AG04450 (cell line): ENCODE measurements around the gene RGL4. TPM values are rescaled to one million over a fixed set of nuclear protein-coding genes. Genes with fewer than 3 reads are reported as not detected.
"Not testable (repeated sequence)": the region's sequence is repeated elsewhere in the genome, so short reads cannot be mapped to it uniquely, and the experiment has no call there.

Experiments used
- CTCF ChIA-PET: fragments of 300-600, 350-600 bp; formaldehyde crosslinking; extraction: SDS; loops from one replicate; lab custom pipeline; 2022; ENCODE audit warnings: antibody characterized with exemption, inconsistent platforms; lab: Charles Lee
- POLR2A ChIA-PET: fragments of 350-600 bp; formaldehyde crosslinking; extraction: SDS; loops from one replicate; lab custom pipeline; 2021; ENCODE audit warnings: antibody characterized with exemption, inconsistent platforms; lab: Yijun Ruan, JAX
- DNase-seq: peaks from one replicate; pipeline ENCODE4 v3.0.0-alpha.2; 2011; ENCODE audit warnings: low read depth, low spot score
- H3K27ac ChIP-seq: one replicate; pipeline ENCODE4 v1.5.1; 2012; ENCODE audit warnings: low read depth, low read length, control low read depth
- H3K27me3 ChIP-seq: one replicate; pipeline ENCODE4 v1.6.0; 2012; ENCODE audit warnings: low read length; ENCODE audit not compliant: control insufficient read depth, insufficient read depth
- H3K4me3 ChIP-seq: 2 replicates; pipeline ENCODE4 v1.5.1; 2011; ENCODE audit warnings: mild to moderate bottlenecking, low read depth, low read length, control low read depth
- H3K9me3 ChIP-seq: 2 replicates; pipeline ENCODE4 v1.5.1; 2012; ENCODE audit warnings: low read length; ENCODE audit not compliant: control insufficient read depth, insufficient read depth
- polyA plus RNA-seq: library from polyadenylated mRNA; depleted of rRNA; stranded (reverse); fragments of >200 nt; gene quantifications from 2 replicates; pipeline ENCODE4 v1.2.3, GENCODE V29; 2011
- TF ChIP-seq, protein P1 (sequence below): IDR thresholded peaks from 2 replicates; pipeline ENCODE4 v1.5.1; 2011; ENCODE audit warnings: low read depth, low read length, control low read depth, inconsistent platforms

The RGL4 gene
- polyA plus RNA-seq, 1 experiment = not detected

DNA sequence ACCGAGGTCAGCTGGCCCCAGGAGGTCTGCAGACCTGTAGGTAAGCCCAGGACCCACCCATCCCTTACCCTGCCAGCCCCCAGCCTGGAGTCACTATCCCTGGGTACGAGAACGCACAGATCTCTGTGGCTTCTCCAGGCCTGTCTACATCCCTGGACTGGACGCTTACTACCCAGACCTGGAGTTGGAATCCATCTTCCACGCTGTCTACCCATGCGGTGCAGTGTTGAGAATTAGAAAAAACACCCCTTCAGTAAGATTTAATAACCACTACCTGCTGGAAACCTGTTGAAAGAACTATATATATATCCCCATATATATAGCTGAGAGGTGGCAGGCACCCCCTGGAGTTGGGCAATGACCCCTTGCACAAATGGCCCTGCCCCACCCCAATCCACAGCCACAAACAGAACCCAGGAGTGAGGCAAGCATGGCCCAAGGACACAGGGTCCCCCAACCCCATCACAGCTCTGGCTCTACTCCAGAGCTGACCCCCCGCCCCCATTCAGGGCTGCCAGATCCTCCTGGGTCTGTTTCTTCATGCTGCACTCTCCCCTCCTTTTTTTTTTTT, 17.7 kb upstream of the RGL4 start:
- TF ChIP-seq, protein P1, sequence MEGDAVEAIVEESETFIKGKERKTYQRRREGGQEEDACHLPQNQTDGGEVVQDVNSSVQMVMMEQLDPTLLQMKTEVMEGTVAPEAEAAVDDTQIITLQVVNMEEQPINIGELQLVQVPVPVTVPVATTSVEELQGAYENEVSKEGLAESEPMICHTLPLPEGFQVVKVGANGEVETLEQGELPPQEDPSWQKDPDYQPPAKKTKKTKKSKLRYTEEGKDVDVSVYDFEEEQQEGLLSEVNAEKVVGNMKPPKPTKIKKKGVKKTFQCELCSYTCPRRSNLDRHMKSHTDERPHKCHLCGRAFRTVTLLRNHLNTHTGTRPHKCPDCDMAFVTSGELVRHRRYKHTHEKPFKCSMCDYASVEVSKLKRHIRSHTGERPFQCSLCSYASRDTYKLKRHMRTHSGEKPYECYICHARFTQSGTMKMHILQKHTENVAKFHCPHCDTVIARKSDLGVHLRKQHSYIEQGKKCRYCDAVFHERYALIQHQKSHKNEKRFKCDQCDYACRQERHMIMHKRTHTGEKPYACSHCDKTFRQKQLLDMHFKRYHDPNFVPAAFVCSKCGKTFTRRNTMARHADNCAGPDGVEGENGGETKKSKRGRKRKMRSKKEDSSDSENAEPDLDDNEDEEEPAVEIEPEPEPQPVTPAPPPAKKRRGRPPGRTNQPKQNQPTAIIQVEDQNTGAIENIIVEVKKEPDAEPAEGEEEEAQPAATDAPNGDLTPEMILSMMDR = no peak
- Histone ChIP-seq H3K27me3 (no peaks in the 10 kb centered on the region), H3K27ac (no peak overlapping the region), H3K4me3 (no peak overlapping the region), H3K9me3 (no peaks in the 10 kb centered on the region)
- DNase-seq = no peak
- CTCF ChIA-PET = no interaction called here
- POLR2A ChIA-PET = no interaction called here

DNA sequence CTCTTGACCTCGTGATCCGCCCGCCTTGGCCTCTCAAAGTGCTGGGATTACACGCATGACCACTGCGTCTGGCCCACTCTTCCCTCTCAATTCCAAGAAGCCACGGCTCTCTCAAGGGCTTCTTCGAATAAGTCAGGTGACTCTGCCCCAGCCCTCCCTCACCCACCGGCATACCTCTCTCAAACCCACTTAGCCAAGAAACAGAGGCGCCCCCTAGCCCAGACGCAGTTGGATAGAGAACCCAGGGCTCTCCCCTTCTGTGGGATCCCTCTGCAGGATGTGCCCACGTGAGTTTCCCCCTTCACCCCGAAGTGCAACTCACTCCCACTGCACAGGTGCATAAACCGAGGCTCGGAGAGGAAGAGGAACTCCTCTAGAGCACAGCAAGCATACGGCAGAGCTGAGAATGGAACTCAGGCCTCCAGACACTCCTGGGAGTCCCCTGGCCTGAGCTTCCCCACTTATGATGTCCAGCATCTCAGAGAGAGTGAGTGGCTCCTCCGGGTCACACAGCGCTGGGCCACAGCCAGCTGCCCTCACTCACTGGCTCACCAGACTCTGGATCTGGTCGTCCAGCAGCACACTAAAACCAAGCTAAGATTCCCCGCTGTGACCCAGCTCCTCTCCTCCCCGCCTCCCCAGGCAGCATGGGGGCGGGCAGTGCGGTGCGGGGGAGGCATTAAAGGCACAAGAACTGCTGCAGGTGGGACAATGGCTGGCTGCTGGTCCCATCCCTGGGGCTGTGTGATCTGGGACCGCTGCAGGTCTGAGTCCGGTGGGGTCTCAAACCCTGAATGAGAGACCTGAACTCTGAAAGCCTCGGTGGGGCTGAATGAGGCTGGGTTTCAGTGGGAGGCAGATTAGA, 16.8 kb upstream of the RGL4 start:
- ChIA-PET CTCF (no interaction called here), POLR2A (interaction anchor here (0.6 kb wide), 1 partner anchor 64 kb away, joined by 6 read pairs; no protein-coding TSS in a partner anchor)
- H3K27ac ChIP-seq = no peak overlapping the region
- no peaks in the 10 kb centered on the region for H3K9me3 ChIP-seq
- H3K4me3 ChIP-seq = no peak overlapping the region
- DNase-seq = no peak
- TF ChIP-seq, protein P1 = no peak
- H3K27me3 ChIP-seq = no peaks in the 10 kb centered on the region

DNA sequence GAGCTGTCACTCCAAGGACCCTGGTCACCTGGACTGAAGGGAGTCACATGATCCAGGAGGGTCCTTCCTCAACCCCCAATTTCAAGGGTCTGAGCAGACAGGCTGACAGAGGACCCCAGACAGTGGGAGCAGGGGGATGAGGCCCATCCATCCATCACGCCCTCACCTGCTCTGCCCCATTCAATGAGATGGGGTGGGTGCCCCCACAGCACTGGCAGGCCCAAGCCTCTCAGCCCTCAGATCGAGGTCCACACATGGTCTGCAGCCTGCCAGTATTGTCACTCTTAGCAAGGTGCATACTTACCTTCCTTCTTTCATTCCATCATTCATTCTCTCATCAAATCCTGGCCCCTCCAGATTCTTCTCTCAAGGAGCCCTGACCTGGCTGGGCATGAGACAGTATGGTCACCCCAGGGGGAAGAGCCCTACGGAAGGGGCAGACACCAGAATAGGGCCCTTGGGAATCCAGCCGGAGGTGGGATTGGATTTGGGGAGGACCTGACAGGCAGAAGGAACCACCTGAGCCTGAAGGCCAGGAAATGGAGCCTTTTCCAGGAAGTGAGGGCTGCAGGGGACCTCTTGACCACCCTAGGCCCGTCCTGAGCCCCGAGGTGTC, 15.8 kb upstream of the RGL4 start:
- POLR2A ChIA-PET, DNase-seq, H3K27ac ChIP-seq, H3K27me3 ChIP-seq, CTCF ChIA-PET, H3K4me3 ChIP-seq, H3K9me3 ChIP-seq: not testable (repeated sequence)

DNA sequence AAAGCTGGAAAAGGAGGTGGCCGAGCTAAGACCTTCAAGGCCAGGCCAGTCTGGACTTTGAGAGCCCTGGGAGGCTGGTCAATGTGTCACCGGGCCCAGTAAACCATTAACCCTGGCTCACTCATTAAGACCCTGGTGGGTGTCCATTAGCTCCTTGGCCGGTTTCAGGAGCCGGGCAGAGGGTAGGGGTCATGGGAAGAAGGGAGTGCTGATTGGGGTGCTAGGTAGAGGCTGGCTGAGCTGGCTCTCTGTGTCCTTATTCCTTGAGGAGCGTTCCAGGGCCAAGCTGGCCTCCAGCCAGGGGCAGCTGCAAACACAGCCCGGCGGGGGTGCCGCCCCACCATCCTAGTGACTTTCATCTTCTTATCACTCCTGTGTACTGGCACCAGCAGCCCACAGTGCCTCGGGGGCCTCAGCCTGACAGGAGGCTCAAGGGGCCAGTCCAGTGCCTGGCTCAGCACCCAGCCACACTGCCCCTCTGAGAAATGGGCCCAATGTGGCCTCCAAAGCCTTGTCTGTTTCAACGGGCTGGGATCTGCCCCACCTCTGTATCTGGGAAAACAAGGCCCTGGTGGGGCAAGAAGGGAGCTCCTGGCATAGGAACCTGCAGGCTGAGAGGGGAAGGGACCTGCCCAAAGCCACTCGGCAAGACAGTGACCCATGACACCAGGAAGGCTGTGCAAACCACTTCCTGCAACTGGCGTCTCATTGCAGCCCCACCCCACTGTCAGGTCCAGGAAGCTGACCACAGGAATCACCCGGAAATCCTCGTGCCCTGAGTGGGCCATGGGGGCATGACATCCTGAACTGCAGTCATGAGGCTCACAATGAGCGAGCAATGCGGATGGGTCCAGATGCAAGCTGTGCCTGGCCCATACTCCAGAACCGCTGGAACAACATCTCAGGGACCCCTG, 15.1 kb upstream of the RGL4 start:
- POLR2A ChIA-PET = no interaction called here
- CTCF ChIA-PET = no interaction called here
- no peak for DNase-seq
- H3K27me3 ChIP-seq = no peaks in the 10 kb centered on the region
- no peak overlapping the region for H3K4me3 ChIP-seq
- H3K27ac ChIP-seq = no peak overlapping the region
- TF ChIP-seq, protein P1 = no peak
- no peaks in the 10 kb centered on the region for H3K9me3 ChIP-seq

DNA sequence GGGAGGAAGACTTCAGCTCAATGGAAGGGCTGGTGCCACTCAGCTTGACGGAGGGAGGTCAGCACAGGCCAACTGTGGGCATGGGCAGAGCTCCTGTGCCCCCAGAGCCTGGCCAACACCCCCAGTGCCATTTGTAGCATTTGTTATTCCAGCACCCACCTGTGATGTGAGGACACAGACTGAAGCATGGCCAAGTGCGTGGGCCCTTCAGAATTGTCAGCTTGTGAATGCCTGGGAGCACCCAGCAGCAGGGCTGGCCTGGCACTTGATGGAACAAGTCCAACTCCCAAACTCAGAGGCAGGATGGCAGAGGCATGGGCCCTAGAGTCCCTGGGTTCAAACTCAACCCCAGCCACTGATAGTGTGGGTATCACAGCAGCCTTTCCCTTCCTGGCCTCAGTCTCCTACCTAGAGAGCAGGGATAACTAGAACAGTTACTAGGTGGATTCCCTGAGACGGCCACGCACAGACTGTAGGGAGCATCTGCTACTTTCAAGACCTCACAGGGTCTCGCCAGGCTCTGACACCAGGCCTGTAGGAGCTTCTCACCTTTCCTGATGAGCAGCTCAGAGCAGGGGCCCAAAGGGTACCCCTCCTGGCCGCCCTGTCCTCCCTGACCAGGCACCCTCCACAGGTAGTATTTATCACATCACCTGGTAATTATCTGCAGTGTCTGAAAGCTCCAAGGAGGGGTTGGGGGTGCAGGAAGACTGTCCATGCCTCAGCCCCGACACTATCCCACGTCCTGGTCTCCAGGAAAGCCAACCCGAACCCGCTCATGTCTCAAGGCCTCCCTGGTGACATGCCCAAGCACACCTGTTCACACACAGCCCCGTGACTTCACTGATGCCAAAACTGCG, 13.7 kb upstream of the RGL4 start:
- H3K27ac ChIP-seq, DNase-seq, POLR2A ChIA-PET, CTCF ChIA-PET, H3K9me3 ChIP-seq, H3K27me3 ChIP-seq, H3K4me3 ChIP-seq: not testable (repeated sequence)
